D721Med (cell line): ENCODE measurements around the gene ZNF106.

Experiments
- DNase-seq: peaks from one replicate; pipeline ENCODE4 v3.0.0; 2011; ENCODE audit warnings: low spot score; ENCODE audit not compliant: insufficient read length
- FAIRE-seq: peaks from 2 replicates; lab custom pipeline; 2011; peaks lifted over from hg19 to GRCh38; lab: Jason Lieb, UNC
- TF ChIP-seq, protein P1 (sequence below): IDR thresholded peaks from 2 replicates; pipeline ENCODE4 v1.5.1; 2012; ENCODE audit warnings: mild to moderate bottlenecking, control low read depth; ENCODE audit not compliant: insufficient read depth; ENCODE audit errors: missing control alignments

The ZNF106 gene

DNA sequence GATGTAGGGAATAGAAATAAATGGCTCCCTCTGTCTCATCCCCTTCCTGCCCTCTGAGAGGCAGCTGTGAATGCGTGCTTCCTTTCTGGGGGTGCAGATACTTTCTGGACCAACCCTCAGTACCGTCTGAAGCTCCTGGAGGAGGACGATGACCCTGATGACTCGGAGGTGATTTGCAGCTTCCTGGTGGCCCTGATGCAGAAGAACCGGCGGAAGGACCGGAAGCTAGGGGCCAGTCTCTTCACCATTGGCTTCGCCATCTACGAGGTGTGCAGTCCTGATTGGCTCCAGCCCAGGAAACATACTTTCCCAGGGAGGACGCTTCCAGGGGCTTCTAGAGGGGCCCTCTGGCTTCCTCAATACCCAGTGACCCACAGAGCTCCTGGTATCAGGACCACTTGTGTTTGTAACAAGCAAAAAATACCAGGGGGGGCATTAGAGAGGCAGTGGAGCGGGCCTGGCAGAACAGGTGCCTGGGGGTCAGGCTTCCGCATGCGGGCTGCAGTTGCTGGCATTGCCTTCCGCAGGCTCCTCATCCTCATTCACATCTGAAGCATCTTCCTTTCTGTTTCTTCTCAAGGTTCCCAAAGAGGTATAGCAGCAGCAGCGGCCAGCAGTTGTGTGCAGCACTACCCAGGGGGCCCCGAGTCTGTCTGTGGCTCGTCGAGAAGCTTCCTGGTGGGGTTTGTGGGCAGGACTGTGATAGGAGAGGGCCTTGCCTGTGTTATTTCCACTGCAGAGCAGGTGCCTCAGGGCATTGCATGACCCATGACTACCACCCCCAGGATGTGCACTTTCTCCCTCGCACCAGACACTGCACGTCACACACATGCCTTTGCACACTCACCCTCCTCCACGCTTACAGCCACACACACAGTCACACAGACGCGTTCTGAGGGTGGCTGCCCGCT, 89.1 kb downstream of the ZNF106 start:
- DNase-seq, result no peak
- TF ChIP-seq, protein P1, sequence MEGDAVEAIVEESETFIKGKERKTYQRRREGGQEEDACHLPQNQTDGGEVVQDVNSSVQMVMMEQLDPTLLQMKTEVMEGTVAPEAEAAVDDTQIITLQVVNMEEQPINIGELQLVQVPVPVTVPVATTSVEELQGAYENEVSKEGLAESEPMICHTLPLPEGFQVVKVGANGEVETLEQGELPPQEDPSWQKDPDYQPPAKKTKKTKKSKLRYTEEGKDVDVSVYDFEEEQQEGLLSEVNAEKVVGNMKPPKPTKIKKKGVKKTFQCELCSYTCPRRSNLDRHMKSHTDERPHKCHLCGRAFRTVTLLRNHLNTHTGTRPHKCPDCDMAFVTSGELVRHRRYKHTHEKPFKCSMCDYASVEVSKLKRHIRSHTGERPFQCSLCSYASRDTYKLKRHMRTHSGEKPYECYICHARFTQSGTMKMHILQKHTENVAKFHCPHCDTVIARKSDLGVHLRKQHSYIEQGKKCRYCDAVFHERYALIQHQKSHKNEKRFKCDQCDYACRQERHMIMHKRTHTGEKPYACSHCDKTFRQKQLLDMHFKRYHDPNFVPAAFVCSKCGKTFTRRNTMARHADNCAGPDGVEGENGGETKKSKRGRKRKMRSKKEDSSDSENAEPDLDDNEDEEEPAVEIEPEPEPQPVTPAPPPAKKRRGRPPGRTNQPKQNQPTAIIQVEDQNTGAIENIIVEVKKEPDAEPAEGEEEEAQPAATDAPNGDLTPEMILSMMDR, result no peak
- no peak for FAIRE-seq

DNA sequence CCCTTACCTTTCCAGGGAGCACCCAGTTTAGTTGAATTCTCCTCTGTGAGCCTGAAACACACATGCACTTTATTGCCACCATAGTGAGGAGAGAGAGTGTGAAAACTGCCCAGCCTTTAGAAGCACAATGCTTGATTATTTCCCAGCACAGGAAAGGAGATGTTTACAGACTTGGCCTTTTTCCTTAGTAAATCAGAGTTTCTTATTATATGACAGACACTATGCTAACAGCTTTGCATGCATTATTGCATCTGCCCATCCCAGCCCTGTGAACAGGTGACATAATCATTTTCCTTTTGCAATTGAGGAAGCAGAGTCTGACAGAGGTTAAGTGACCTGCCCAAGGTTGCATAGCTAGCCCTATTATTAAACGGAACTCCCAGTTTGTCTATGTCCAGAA, 95.1 kb downstream of the ZNF106 start:
- FAIRE-seq, result no peak
- no peak for DNase-seq
- TF ChIP-seq, protein P1, result no peak

DNA sequence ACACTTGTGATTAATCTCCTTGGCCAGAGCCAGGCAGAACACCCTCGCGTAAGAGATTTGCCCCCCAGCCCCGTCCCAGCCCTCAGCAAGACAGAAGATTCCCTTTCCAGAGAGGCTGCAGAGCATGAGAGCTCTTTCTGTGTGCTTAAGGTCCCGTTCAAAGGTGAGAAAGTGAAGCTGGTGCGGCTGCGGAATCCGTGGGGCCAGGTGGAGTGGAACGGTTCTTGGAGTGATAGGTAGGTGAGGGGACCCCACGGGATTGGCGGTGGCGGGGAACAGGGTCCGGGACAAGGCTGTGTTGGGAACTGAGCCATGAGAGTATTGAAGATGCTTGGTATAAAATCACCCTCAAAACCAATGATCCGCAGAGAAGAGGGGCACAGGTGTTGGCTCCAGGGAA, 96.8 kb downstream of the ZNF106 start:
- FAIRE-seq (no peak), DNase-seq (no peak)
- TF ChIP-seq, protein P1, result no peak

DNA sequence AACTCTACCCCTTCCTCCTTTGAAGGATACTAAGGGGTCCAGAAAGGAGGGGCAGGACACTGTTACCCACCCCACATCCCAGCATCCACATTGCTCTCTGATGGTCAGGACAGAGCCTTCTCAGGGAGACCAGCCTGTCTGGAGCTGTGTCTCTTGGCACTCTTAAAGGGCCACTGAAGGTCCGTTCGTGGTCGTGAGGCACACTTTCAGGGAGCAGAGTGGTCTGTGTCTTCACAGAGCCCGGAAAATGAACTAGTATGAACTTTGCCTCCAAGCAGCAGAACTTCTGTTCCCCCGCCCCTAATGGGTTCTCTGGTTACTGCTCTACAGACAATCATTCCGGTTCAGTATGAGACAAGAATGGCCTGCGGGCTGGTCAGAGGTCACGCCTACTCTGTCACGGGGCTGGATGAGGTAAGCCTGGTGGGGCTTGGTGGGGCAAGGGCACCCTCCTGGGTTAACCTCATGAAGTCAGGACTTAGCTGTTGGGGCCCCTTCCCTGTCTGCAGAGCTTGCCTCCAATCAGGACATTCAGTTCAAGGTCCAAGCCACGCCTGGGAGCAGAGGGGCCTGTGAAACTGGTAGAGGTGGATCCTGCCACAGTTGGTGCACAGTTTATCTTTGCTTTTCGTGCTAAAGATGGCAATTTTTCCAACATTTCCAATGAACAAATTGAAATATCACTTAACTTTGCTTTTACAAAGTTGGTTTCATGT, 98.5 kb downstream of the ZNF106 start:
- DNase-seq, result no peak
- TF ChIP-seq, protein P1, result no peak
- no peak for FAIRE-seq

DNA sequence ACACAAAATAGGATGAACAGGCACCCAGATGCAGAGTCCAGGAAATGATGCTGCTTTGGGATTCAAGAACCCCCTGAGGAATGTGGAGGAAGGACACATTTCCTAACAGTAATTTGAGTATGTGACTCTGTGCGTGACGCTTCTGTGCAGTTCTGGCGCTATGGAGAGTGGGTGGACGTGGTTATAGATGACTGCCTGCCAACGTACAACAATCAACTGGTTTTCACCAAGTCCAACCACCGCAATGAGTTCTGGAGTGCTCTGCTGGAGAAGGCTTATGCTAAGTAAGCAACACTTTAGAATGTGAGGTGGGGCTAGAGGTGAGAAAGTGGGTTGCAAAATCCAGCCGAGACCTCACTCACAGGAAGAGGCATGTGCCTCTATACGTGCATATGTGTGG, 103.3 kb downstream of the ZNF106 start:
- DNase-seq (no peak), FAIRE-seq (no peak)
- TF ChIP-seq, protein P1, result no peak

DNA sequence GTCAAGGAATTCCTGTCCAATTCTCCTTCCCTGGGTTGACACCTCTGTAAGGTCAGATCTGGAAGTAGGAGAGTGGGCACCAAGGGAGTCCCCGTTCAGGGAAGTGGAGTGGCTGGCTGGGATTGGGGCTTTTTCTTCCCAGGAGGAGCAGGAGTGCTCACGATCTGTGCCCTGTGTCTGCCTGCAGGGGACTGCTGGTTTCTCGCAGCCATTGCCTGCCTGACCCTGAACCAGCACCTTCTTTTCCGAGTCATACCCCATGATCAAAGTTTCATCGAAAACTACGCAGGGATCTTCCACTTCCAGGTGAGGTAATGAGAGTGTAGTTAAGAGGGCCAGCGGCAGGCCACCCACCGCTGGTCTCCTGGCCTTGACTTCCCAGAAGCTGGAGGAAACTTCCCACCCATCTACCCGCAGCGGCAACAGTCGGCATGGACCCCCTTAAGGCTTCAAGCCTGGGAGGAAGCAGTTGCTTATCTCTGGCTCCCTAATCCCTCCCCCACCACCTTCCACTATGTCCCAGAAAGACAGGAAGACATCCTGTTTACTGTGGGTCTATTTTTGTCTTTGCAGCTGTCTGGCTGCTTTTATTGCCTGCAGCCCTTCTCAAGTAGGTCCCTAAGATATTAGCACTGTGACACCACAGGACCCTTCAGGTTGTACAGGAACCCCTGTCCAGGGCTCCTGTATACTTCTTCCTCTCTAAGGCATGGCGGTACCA, 104.8 kb downstream of the ZNF106 start:
- TF ChIP-seq, protein P1, result no peak
- no peak for FAIRE-seq
- DNase-seq, result no peak
